IPS-20b (cell line): ENCODE results near the gene MBD1.
"Not testable (repeated sequence)": the region's sequence is repeated elsewhere in the genome, so short reads cannot be mapped to it uniquely, and the experiment has no call there.

Experiments used
- H3K27ac ChIP-seq: one replicate; pipeline ENCODE4 v1.5.1; 2013; ENCODE audit warnings: low read length
- H3K27me3 ChIP-seq: 2 replicates; pipeline ENCODE4 v1.6.1; 2013; ENCODE audit warnings: mild to moderate bottlenecking, low read length, inconsistent platforms; ENCODE audit not compliant: insufficient read depth
- H3K36me3 ChIP-seq: 2 replicates; pipeline ENCODE4 v1.6.1; 2013; ENCODE audit warnings: low read depth, mild to moderate bottlenecking, inconsistent platforms, low read length, moderate library complexity; ENCODE audit not compliant: insufficient read depth
- H3K4me1 ChIP-seq: 2 replicates; pipeline ENCODE4 v1.6.1; 2013; ENCODE audit warnings: mild to moderate bottlenecking, control low read depth, inconsistent platforms, low read length, moderate library complexity; ENCODE audit not compliant: insufficient read depth
- H3K4me3 ChIP-seq: 2 replicates; pipeline ENCODE4 v1.5.1; 2013; ENCODE audit warnings: mild to moderate bottlenecking, low read length, inconsistent platforms
- H3K9ac ChIP-seq: 2 replicates; pipeline ENCODE4 v1.6.1; 2013; ENCODE audit warnings: low read depth, mild to moderate bottlenecking, inconsistent platforms, low read length, moderate library complexity
- H3K9me3 ChIP-seq: 2 replicates; pipeline ENCODE4 v1.6.1; 2013; ENCODE audit warnings: mild to moderate bottlenecking, low read depth, low read length, inconsistent platforms; ENCODE audit not compliant: insufficient read depth

Gene MBD1

GRCh38 chr18:50281295-50281971, at the start of gene MBD1:
TSS of gene MBD1 (minus strand) at chr18:50281523. CDS start at chr18:50279992, 1,531 bp downstream.
- H3K9me3 ChIP-seq, result no peaks in the 10 kb centered on the region
- H3K36me3 ChIP-seq, result peaks cover 63% of the 10 kb centered on the region
- no peaks in the 10 kb centered on the region for H3K27me3 ChIP-seq
- H3K4me1 ChIP-seq, result peaks cover 7% of the 10 kb centered on the region
- peak within 1 kb of the TSS; percentile 96 for H3K9ac ChIP-seq
- H3K4me3 ChIP-seq, result peak within 1 kb of the TSS; percentile 100
- H3K27ac ChIP-seq, result peak within 1 kb of the TSS; percentile 40

DNA sequence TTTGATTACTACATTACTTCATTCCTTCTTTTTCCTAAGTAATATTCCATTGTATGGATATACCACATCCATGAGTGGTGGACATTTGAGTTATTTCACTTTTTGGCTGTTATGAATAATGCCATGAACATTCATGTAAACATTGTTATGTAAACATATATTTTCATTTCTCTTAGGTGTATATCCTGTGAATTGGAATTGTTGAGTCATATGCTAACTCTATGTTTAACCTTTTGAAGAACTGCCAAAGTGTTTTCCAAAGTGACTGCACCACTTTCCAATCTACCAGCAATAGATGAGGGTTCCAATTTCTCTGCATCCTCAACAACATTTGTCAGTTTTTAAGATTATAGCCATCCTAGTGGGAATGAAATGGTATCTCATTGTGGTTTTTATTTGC, 48.9 kb upstream of the MBD1 start:
- Histone ChIP-seq H3K9me3 (peaks cover 6% of the 10 kb centered on the region; the same call in 1 of the 2 replicates), H3K27me3 (no peaks in the 10 kb centered on the region), H3K4me3 (no peak overlapping the region), H3K4me1 (no peaks in the 10 kb centered on the region), H3K27ac (no peak overlapping the region), H3K9ac (no peak overlapping the region), H3K36me3 (no peaks in the 10 kb centered on the region)

DNA sequence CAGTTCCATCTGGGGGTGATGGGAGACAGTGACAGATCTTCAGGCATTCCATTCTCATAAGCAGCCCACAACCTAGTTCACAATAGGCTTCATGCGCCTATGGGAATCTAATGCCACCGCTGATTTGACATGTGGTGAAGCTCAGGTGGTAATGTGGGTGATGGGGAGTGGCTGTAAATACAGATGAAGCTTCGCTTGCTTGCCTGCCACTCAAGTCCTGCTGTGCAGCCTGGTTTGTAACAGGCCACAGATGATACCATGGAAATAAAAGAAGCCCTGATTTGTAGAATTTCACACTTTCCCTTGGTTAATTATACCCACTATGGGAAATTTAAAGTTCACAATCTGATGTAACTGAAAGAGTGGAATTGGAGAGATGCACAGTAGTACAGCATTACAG, 46.7 kb upstream of the MBD1 start:
- no peaks in the 10 kb centered on the region for H3K27me3 ChIP-seq
- no peaks in the 10 kb centered on the region for H3K36me3 ChIP-seq
- H3K4me3 ChIP-seq, result no peak overlapping the region
- no peak overlapping the region for H3K9ac ChIP-seq
- no peaks in the 10 kb centered on the region for H3K4me1 ChIP-seq
- H3K9me3 ChIP-seq, result peaks cover 6% of the 10 kb centered on the region; the same call in 1 of the 2 replicates
- no peak overlapping the region for H3K27ac ChIP-seq

DNA sequence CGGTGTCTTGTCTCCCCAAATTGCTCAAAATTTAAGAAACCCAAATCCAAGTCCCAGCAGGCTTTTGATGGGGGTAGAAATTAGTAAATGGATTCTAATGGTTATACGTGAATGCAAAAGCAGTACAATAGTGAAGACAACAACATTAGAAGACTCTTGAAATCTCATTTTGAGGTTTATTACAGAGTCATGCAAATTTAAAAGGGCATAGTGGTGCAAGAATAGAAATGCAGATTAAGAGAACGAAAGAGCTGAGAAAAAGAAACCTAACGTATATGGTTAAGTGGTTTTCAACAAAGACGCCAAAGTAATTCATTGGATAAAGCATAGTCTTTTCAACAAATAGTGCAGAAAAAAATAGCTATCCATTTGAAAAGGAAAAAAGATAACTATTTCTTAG, 39.4 kb upstream of the MBD1 start:
- Histone ChIP-seq H3K4me3 (no peak overlapping the region), H3K27me3 (no peaks in the 10 kb centered on the region), H3K4me1 (peaks cover 6% of the 10 kb centered on the region; the same call in 1 of the 2 replicates), H3K36me3 (no peaks in the 10 kb centered on the region), H3K27ac (no peak overlapping the region), H3K9me3 (no peaks in the 10 kb centered on the region), H3K9ac (no peak overlapping the region)

DNA sequence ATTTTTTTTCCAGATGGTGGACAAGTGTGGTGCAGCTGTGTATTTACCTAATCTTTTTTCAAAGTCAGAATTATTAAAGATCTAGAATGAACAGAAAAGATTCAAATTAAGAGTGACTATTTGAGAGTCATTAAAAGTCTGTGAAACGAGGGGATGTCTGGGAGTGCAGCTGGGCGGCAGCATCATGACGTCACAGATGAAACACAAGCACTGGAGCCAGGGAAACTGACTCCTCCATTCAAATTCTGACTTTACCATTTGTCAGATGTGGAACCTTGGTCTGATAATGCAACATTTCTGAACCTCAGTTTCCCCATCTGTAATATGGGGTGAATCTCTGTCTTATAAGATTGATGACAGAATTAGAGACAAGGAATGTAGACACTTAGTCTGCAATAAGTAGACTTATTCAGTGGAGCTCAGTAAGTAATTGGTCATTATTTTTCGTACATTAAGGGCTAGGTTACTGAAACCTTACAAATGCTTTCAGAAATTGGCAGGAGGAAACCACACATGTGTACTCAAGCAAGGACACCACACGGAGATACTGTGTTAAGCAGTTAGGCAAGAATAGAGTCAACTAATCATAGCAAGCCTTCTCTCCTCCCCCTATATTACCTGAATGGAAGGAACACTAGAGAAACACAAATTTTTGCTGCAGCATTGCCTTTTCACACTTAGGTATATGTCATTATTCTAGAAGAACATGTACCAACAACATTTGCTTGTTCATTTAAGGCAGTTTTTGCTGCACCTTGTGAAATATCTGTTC, 34.0 kb upstream of the MBD1 start:
- Histone ChIP-seq H3K9ac (no peak overlapping the region), H3K4me1 (no peaks in the 10 kb centered on the region; the same call in 1 of the 2 replicates)

GRCh38 chr18:50313873-50314460, 32.6 kb upstream of the MBD1 start:
- no peak overlapping the region for H3K9ac ChIP-seq
- H3K4me3 ChIP-seq, result no peak overlapping the region
- peaks cover 4% of the 10 kb centered on the region; the same call in 1 of the 2 replicates for H3K27me3 ChIP-seq
- no peak overlapping the region for H3K27ac ChIP-seq
- H3K4me1 ChIP-seq, result no peaks in the 10 kb centered on the region
- H3K9me3 ChIP-seq, result no peaks in the 10 kb centered on the region
- H3K36me3 ChIP-seq, result no peaks in the 10 kb centered on the region

More for the DNA sequence above, 34.0 kb upstream of the MBD1 start:
- no peaks in the 10 kb centered on the region for H3K9me3 ChIP-seq
- H3K4me3 ChIP-seq, result no peak overlapping the region
- H3K36me3 ChIP-seq, result no peaks in the 10 kb centered on the region
- H3K27me3 ChIP-seq, result 0 out of 2 replicates have a peak, but pooled peaks cover 3% of the 10 kb centered on the region
- H3K27ac ChIP-seq, result no peak overlapping the region

- peaks cover 13% of the 10 kb centered on the region for H3K27me3 ChIP-seq
- H3K27ac ChIP-seq, result no peak overlapping the region
- no peaks in the 10 kb centered on the region for H3K4me1 ChIP-seq
- no peak overlapping the region for H3K4me3 ChIP-seq
- H3K36me3 ChIP-seq, result no peaks in the 10 kb centered on the region
- no peaks in the 10 kb centered on the region for H3K9me3 ChIP-seq
- no peak overlapping the region for H3K9ac ChIP-seq
Measured at GRCh38 chr18:50313031-50313607, 31.8 kb upstream of the MBD1 start.

GRCh38 chr18:50312296-50313030, 31.1 kb upstream of the MBD1 start:
- Histone ChIP-seq H3K36me3 (no peaks in the 10 kb centered on the region), H3K27me3 (peaks cover 16% of the 10 kb centered on the region), H3K9ac (no peak overlapping the region), H3K27ac (no peak overlapping the region), H3K9me3 (no peaks in the 10 kb centered on the region), H3K4me3 (no peak overlapping the region), H3K4me1 (no peaks in the 10 kb centered on the region)

GRCh38 chr18:50311650-50312049, 30.3 kb upstream of the MBD1 start:
- H3K9me3 ChIP-seq, result no peaks in the 10 kb centered on the region
- H3K4me3 ChIP-seq, result no peak overlapping the region
- no peaks in the 10 kb centered on the region for H3K4me1 ChIP-seq
- peaks cover 24% of the 10 kb centered on the region for H3K27me3 ChIP-seq
- H3K36me3 ChIP-seq, result no peaks in the 10 kb centered on the region
- no peak overlapping the region for H3K9ac ChIP-seq
- H3K27ac ChIP-seq, result no peak overlapping the region

DNA sequence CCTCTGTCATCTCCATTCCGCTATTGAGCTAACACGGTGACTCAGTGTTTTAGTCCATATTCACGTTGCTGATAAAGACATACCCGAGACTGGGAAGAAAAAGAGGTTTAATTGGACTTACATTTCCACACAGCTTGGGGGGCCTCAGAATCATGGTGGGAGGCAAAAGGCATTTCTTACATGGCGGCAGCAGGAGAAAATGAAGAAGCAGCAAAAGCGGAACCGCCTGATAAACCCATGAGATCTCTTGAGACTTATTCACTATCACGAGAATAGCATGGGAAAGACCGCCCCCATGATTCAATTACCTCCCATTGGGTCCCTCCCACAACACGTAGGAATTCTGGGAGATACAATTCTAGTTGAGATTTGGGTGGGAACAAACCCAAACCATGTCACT, 28.8 kb upstream of the MBD1 start:
- Histone ChIP-seq H3K9me3 (peaks cover 4% of the 10 kb centered on the region; the same call in 1 of the 2 replicates), H3K36me3 (no peaks in the 10 kb centered on the region), H3K27me3 (peaks cover 26% of the 10 kb centered on the region), H3K9ac (no peak overlapping the region), H3K4me3 (no peak overlapping the region), H3K27ac (no peak overlapping the region), H3K4me1 (no peaks in the 10 kb centered on the region)

- not testable (repeated sequence) for H3K4me3 ChIP-seq, H3K27ac ChIP-seq, H3K4me1 ChIP-seq, H3K9me3 ChIP-seq, H3K36me3 ChIP-seq, H3K9ac ChIP-seq
- peaks cover 26% of the 10 kb centered on the region for H3K27me3 ChIP-seq
Measured at GRCh38 chr18:50308851-50309250, 27.5 kb upstream of the MBD1 start.
